Stomach (tissue), 9 donors: ENCODE data around the gene IL21. TPM values are rescaled to one million over a fixed set of nuclear protein-coding genes. Genes with fewer than 3 reads are reported as not detected.
"Not testable (repeated sequence)": the region's sequence is repeated elsewhere in the genome, so short reads cannot be mapped to it uniquely, and the experiment has no call there.

Experiments used
- DNase-seq, 2 donors: peaks; one replicate each; pipeline versions ENCODE4 v3.0.0 to v3.0.0-alpha.2; 2013 to 2019
- H3K27ac ChIP-seq, 5 donors: fragments of 200-600 bp in 4 of 5; sonication (generic) in 4 of 5; one replicate each; pipeline ENCODE4 v1.5.1; 2013 to 2019; ENCODE audit warnings: mild to moderate bottlenecking in 1 of 5, moderate library complexity in 1 of 5
- H3K27me3 ChIP-seq, 3 donors: fragments of 200-600 bp; sonication (generic); one replicate each; pipeline ENCODE4 v1.5.1; 2017 to 2019; ENCODE audit warnings: mixed run types in 1 of 3
- H3K36me3 ChIP-seq, 4 donors: fragments of 200-600 bp; sonication (generic); 1 replicate in 3 of 4; 2 replicates in 1 of 4; pipeline ENCODE4 v1.5.1; 2016 to 2019
- H3K4me1 ChIP-seq, 4 donors: fragments of 200-600 bp; sonication (generic); one replicate each; pipeline ENCODE4 v1.5.1; 2016 to 2019
- H3K4me3 ChIP-seq, 4 donors: fragments of 200-600 bp; sonication (generic) in 3 of 4; one replicate each; pipeline ENCODE4 v1.5.1; 2016 to 2019; ENCODE audit warnings: mild to moderate bottlenecking in 1 of 4
- H3K9me3 ChIP-seq, 4 donors: fragments of 200-600 bp; sonication (generic); one replicate each; pipeline ENCODE4 v1.5.1; 2016 to 2019
- CTCF ChIP-seq, 7 experiments: fragments of 450-650 bp in 4 of 7; fragments of 200-600 bp in 3 of 7; sonication (generic) in 3 of 7; IDR thresholded peaks; one replicate each; pipeline ENCODE4 v1.5.1; 2016 to 2019; ENCODE audit warnings: antibody characterized with exemption in 7 of 7, control low read depth in 2 of 7, mild to moderate bottlenecking in 1 of 7
- EP300 ChIP-seq: sonication (generic); formaldehyde crosslinking; IDR thresholded peaks from one replicate; pipeline ENCODE4 v1.6.1; 2017; ENCODE audit warnings: antibody characterized with exemption
- POLR2A ChIP-seq, 4 donors: fragments of 450-650 bp; IDR thresholded peaks; one replicate each; pipeline ENCODE4 v1.6.1; 2016; ENCODE audit warnings: antibody characterized with exemption in 4 of 4, control low read depth in 2 of 4, mild to moderate bottlenecking in 1 of 4, moderate library complexity in 1 of 4
- WGBS, 5 donors: extraction: QIAGEN DNeasy Blood & Tissue Kit in 3 of 5; methylation state at CpG; one replicate each; pipeline versions ENCODE4 v1.1.5 to v1.1.7; 2013 to 2018; 5-methylcytosine and 5-hydroxymethylcytosine counted together
- intact Hi-C: fragments of 100-400 bp; cut with DNase I; formaldehyde crosslinking; loops from one replicate; pipeline ENCODE4 v1.15.1; 2023; ENCODE audit warnings: low total_unique reads
- polyA plus RNA-seq, 3 donors: library from polyadenylated mRNA; stranded (reverse); fragments of 200-250 nt; gene quantifications; one replicate each; pipeline ENCODE4 v1.2.3, GENCODE V29; 2013
- total RNA-seq, 5 donors: library from RNA; depleted of rRNA; stranded (reverse); fragments of >200 nt; gene quantifications; one replicate each; pipeline versions ENCODE4 v1.1.0 to v1.2.3, GENCODE V29; 2014 to 2016
- donor health status: healthy with polysubstance abuse.
- donor health status: Bipolar disorder and iron deficiency.
- donor health status: healthy.

Gene IL21
- total and polyA plus RNA-seq, 8 donors, result not detected

DNA sequence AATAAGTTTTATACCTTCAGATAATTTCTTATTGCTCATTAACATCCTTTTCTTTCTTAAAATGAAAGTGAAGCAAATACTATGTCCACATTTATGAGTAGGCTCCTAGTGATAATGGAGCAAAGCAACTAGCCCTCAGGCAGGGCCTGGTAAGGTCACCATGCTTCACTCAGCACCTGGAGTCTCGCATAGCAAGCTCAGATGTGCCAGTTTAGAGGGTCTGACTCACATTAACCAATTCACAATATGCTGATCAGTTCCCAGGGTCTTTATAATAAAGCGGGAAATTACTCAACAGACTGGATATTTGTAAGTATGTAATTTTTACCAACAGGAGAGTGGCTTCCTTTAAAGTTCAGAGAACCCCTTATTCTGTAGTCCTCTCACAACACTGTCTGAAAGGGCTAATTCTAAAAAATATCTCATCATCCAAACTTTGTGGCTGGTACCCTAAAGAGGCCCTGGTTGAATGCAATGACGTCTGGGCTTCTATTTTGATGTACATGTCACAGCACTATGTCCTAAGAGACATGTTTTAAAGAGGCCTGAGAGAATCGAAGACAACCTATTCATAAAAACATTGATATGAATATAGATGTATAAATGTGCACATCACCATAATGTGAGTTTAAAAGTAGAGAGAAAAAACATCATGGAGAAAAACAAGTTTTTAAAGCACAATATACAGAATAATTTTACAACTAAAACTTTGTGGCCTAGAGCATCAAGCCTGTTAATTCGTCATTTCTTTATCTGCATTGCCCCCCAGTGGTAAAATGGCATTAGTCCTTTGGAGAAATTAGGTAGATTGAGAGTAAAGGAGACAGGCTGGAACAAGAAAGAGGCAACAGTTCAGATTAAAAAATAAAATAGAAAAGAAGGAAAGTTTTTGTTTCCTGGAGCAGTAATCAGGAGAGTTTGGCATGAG, 44.3 kb downstream of the IL21 start:
- Histone ChIP-seq H3K9me3 (no peaks in the 10 kb centered on the region), H3K27me3 (no peaks in the 10 kb centered on the region), H3K36me3 (no peaks in the 10 kb centered on the region), H3K27ac (no peak overlapping the region), H3K4me3 (no peak overlapping the region), H3K4me1 (no peaks in the 10 kb centered on the region)
- DNase-seq, result peak in 1 of 2 donors; percentile 55
- 50 to 66% (median 64%) methylated on average over 5 of the region's 5 CpGs for WGBS, 5 donors
- intact Hi-C loops, result no loop called here
- peak in 3 of 7 experiments; percentile 25 to 30 (median 27) for TF ChIP-seq CTCF (IDR thresholded peaks at IDR 0.05)
- TF ChIP-seq EP300, result no peak

DNA sequence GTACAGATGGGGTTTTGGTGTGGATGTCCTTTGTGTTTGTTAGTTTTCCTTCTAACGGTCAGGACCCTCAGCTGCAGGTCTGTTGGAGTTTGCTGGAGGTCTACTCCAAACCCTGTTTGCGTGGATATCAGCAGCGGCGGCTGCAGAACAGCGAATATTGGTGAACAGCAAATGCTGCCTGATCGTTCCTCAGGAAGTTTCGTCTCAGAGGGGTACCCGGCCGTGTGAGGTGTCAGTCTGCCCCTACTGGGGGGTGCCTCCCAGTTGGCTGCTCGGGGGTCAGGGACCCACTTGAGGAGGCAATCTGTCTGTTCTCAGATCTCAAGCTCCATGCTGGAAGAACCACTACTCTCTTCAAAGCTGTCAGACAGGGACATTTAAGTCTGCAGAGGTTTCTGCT, 46.5 kb downstream of the IL21 start:
- H3K4me3 ChIP-seq, H3K36me3 ChIP-seq, H3K27ac ChIP-seq, intact Hi-C loops, H3K27me3 ChIP-seq, H3K9me3 ChIP-seq, DNase-seq, H3K4me1 ChIP-seq: not testable (repeated sequence)
- 85 to 96% (median 94%) methylated on average over 9 to 10 of the region's 10 CpGs for WGBS, 5 donors

DNA sequence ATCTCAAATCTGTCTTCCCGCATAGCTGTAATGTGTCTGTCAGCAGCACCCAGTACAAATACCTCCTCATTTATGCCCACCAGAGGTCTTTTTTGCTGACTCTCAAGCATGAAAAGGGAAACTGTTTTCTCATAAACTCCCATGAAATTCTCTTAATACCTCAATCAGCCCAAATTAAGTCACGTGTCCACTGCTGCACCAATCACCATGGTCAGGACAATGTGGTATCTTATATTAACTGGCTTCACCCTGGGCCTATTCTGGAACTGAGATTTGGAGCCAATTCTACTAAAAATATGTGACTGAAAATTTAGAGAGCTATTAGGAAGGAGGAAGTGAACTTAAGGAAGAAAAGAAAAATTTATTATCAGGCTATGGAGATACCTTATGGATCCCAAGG, 58.4 kb downstream of the IL21 start:
- intact Hi-C loops, result no loop called here
- H3K9me3 ChIP-seq, result peaks cover 0 to 11% (median 7%) of the 10 kb centered on the region in 4 donors
- 52 to 66% (median 62%) methylated on average over 2 of the region's 2 CpGs for WGBS, 5 donors
- H3K4me1 ChIP-seq, result no peaks in the 10 kb centered on the region
- TF ChIP-seq EP300 (no peak), POLR2A (IDR thresholded peaks at IDR 0.05) (no peak), CTCF (IDR thresholded peaks at IDR 0.05) (no peak)
- H3K4me3 ChIP-seq, result no peak overlapping the region
- no peaks in the 10 kb centered on the region for H3K27me3 ChIP-seq
- H3K36me3 ChIP-seq, result no peaks in the 10 kb centered on the region
- no peak overlapping the region for H3K27ac ChIP-seq
- no peak for DNase-seq

Other genes starting within 250 kb of the IL21 start
- not detected for gene ADAD1, start 242.1 kb downstream of the IL21 start, total RNA-seq
- gene ADAD1, start 242.1 kb downstream of the IL21 start, polyA plus RNA-seq, result not detected
- 1 to 10 TPM in 1 of 5 donors, not detected in 4; 1.5 TPM for gene IL2, start 164.3 kb downstream of the IL21 start, total RNA-seq
- gene IL2, start 164.3 kb downstream of the IL21 start, polyA plus RNA-seq, result not detected
- gene BBS12, start 111.6 kb upstream of the IL21 start, total RNA-seq, result 1 to 10 TPM in 4 of 5 donors, under 1 TPM in 1; 0.87 to 4.5 (median 1.4) TPM
- gene BBS12, start 111.6 kb upstream of the IL21 start, polyA plus RNA-seq, result 1 to 10 TPM; 1.1 to 1.7 (median 1.2) TPM
- gene FGF2, start 205.8 kb upstream of the IL21 start, total RNA-seq, result 10 to 100 TPM in 3 of 5 donors, 1 to 10 TPM in 1, under 1 TPM in 1; 0.29 to 47.3 (median 29.2) TPM
- gene FGF2, start 205.8 kb upstream of the IL21 start, polyA plus RNA-seq, result 1 to 10 TPM; 2.6 to 4.5 (median 3.5) TPM